Retinal pigment epithelial cell (primary cell): ENCODE results near the gene NR1D2.

Source experiments
- DNase-seq: peaks from one replicate; pipeline ENCODE4 v3.0.0-alpha.2; 2010; ENCODE audit warnings: low read depth
- H3K4me3 ChIP-seq: 2 replicates; pipeline ENCODE4 v1.5.1; 2011; ENCODE audit warnings: mild to moderate bottlenecking, low read length, control low read depth, moderate library complexity
- CTCF ChIP-seq: conservative IDR thresholded peaks from 2 replicates; pipeline ENCODE4 v1.5.1; 2011; ENCODE audit warnings: low read depth, low read length, control low read depth, inconsistent platforms

The NR1D2 gene

GRCh38 chr3:23964537-23965235, 19.6 kb downstream of the NR1D2 start:
- DNase-seq = no peak
- no peak overlapping the region for H3K4me3 ChIP-seq
- TF ChIP-seq CTCF = no peak

- TF ChIP-seq CTCF = no peak
- H3K4me3 ChIP-seq = no peak overlapping the region
- DNase-seq = peak; percentile 46
Observed at GRCh38 chr3:23966328-23966727, 21.2 kb downstream of the NR1D2 start.

- no peak overlapping the region for H3K4me3 ChIP-seq
- DNase-seq = no peak
- no peak for TF ChIP-seq CTCF
Observed at GRCh38 chr3:23968463-23969184, 23.5 kb downstream of the NR1D2 start.

GRCh38 chr3:23969393-23969792, 24.3 kb downstream of the NR1D2 start:
- no peak overlapping the region for H3K4me3 ChIP-seq
- no peak for DNase-seq
- TF ChIP-seq CTCF = no peak

- H3K4me3 ChIP-seq = no peak overlapping the region
- DNase-seq = no peak
- no peak for TF ChIP-seq CTCF
Observed at GRCh38 chr3:23971684-23972083, 26.6 kb downstream of the NR1D2 start.

- no peak for DNase-seq
- no peak for TF ChIP-seq CTCF
- H3K4me3 ChIP-seq = no peak overlapping the region
Observed at GRCh38 chr3:23976555-23976954, 31.5 kb downstream of the NR1D2 start.

GRCh38 chr3:23979569-23979968, 34.5 kb downstream of the NR1D2 start:
- TF ChIP-seq CTCF = no peak
- no peak overlapping the region for H3K4me3 ChIP-seq
- no peak for DNase-seq
